Posterior cingulate gyrus (tissue), 11 donors: ENCODE data around the gene SLC39A11.
"Not testable (repeated sequence)": the region's sequence is repeated elsewhere in the genome, so short reads cannot be mapped to it uniquely, and the experiment has no call there.

Experiments
- DNase-seq, 10 donors: peaks; one replicate each; pipeline versions ENCODE4 v3.0.0 to v3.0.0-alpha.2; 2020 to 2021; ENCODE audit warnings: mixed read lengths in 3 of 10
- intact Hi-C: fragments of 100-400 bp; cut with DNase I; formaldehyde crosslinking; loops from one replicate; pipeline ENCODE4 v1.15.1; 2023

The SLC39A11 gene, protein sequence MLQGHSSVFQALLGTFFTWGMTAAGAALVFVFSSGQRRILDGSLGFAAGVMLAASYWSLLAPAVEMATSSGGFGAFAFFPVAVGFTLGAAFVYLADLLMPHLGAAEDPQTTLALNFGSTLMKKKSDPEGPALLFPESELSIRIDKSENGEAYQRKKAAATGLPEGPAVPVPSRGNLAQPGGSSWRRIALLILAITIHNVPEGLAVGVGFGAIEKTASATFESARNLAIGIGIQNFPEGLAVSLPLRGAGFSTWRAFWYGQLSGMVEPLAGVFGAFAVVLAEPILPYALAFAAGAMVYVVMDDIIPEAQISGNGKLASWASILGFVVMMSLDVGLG

DNA sequence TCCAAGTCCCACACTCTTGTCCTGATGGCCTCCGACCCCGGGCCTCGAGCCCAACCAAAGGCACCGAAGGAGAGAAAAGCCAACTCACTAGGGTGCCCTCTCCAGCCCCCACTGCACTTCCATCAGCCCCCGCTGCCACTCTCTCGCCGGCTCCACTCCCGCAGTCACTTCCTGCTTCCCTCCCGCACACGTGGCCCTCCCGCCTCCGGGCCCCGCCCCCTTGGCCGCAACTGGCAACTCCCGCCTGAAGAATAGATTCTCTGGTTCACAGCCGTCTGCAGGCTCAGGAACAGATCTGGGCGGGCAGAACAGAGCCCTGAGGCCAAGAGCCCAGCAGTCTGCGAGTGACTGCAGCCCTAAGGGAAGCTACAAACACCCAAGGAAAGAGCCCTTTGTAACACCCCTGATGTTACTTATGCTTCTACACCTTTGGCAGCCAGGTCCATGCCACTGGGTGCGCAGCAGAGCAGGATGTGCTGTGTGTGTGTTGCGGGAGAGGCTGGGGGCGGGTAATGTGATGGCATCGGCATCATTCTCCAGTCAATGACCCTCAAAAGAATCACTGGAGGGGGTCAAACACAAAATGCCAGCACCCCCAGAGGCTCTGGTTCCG lies at the start of gene SLC39A11:
Gene SLC39A11 (minus strand): TSS at position 166 of the 613 bp plus-strand sequence. CDS start 3,924 bp downstream, outside the sequence.
- peak; percentile 92 to 99 (median 94) for DNase-seq
- intact Hi-C loops, result loop anchor here (5.0 kb wide), 2 partner anchors 100 to 105 kb away; partner anchors contain the start of gene COG1

DNA sequence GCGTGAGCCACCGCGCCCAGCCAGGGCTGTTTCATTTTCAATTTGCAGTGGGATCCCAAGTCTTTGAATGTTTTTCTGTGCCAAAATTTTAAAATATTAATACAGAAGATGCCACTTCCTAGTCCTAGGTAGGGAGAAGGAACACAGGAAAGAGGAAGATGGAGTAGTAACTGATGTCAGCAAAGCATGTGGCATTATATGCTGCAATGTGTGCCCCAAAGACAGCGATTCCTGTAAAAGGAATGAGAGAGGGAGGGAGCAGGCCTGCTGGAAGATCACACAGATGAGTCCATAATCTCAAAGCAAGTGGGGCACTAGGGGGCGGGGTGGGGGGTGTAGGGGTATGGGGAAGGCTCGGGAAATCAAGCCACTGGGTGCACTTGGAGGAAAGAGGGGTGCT lies 48.9 kb upstream of the SLC39A11 start:
- intact Hi-C loops, result no loop called here
- DNase-seq, result no peak

DNA sequence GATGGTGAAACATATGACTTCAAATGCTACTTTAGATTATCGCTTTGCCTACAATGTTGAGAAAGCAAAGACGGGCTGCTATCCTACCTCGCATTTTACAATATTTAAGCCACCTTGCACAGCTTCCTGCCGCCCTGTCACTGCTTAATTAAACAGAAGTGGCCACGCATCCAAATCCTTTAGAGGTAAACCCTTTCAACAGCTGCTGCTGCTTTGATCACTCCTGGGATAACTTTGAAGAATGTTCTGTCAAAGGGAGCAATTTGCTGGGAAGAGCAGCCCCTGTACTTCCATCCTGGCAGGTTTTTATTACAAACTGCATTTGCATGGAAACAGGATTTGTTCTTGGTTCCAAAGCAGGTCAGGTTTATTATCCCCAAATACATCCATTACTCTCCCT lies 48.1 kb upstream of the SLC39A11 start:
- intact Hi-C loops, result no loop called here
- no peak for DNase-seq

DNA sequence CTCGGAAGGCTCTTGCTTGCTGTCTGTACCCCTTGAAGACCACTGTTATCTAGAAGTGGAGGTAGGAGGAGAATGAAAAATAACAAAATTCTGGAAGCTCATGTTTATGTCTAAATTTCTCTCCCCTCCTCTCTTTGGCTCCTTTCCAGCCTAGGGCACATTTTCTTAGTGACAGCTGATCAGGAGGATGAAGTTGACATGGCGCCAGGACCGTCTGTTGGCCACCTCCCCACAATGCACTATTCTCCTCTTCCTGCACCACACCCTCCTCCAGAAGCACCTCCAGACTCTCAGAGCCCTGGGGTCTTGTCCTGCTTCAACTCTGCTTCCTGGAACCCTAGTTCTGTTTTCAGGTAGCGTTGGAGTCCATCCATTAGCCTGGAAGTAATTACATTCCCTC lies 46.8 kb upstream of the SLC39A11 start:
- intact Hi-C loops, result no loop called here
- no peak for DNase-seq

DNA sequence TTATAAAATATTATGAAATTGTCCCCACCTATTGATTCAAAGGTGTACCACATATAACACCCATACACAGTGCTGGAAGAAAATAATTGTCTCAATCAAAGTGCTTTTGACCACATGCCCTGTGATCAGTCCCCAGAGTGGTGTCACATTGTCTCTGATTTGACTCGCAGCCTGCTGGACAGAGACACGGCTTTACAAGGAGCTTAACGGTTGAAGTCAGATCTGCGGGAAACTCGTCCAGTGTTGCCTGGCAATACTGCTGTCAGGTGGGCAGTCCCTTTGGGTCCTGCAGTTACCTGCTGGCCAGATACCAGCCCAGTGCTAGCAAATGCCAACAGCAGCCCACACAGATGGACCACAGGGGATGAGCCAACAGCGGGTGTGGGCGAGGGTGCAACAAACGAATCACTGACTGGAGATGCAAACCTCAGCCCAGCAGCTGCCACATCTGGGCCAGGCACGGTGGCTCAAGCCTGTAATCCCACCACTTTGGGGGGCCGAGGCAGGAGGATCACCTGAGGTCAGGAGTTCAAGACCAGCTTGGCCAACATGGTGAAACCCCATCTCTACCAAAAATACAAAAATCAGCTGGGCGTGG lies 46.2 kb upstream of the SLC39A11 start:
- intact Hi-C loops, result no loop called here
- DNase-seq, result no peak

DNA sequence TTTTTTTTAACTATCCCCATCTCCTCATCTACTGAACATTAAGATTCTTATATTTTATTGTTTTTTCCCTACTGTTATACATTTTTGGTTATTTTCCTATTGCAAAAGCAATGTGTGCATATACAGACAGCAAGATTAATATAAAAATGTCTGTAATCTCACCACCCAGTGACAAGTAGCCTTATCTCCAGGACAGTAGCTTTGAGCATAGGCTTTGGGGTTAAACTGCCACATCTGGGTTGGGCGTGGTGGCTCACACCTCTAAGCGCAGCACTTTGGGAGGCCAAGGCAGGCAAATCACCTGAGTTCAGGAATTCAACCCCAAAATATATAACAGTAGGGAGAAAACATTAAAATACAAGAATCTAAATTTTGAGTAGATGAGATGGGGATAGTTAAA lies 44.9 kb upstream of the SLC39A11 start:
- intact Hi-C loops, result no loop called here
- DNase-seq, result no peak

DNA sequence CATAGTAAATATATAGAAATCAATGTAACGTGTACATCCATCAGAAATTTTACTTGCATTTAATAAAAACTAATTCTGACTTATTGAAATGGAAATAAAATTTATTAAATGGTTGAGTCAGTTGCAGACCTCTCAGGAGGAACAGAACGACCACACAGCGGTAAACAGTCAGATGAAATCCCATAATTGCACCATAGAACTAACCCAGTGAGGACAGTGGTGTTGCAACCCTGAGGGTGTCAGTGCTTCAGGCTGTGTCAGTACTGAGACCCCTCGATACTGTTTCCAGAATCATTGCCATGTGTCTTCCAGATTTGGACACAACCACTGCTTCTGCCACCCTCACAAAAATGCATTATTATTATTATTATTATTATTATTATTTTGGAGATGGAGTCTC lies 43.3 kb upstream of the SLC39A11 start:
- DNase-seq, result no peak

DNA sequence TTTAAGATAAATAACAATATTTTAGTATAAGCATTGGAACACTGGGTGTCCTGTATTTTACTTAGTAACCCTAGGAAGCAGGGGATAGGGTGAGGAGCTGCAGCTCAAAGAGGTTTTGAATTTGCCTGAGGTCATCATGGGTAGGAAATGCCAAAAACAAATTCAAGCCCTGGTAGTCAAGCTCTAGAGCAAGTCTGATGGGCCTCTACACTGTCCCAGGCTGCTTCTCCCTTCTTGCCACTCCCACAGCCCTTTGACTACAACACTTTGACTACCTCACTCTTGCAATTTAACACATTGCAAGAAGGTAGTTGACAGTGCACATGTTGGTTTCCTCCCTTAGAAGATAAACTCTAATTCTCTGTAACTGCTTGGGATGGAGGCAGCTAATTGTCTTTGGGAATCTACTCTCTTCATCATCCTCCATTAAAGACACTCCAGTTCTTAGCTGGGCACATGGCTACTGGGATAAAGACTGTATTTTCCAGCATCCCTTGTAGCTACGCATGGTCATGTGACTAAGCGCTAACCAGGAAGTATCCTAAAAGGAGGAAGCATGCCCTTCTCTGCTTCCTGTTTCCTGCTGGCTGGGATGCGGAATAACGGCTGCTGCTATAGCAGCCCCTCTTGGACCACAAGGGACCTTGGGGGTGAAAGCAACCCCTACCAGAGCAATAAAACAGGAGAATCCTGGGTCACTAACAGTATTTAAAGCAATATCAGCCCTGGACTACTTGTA lies 41.6 kb upstream of the SLC39A11 start:
- no peak for DNase-seq
- intact Hi-C loops, result no loop called here

More for the DNA sequence above, 43.3 kb upstream of the SLC39A11 start:
- intact Hi-C loops, result no loop called here

DNA sequence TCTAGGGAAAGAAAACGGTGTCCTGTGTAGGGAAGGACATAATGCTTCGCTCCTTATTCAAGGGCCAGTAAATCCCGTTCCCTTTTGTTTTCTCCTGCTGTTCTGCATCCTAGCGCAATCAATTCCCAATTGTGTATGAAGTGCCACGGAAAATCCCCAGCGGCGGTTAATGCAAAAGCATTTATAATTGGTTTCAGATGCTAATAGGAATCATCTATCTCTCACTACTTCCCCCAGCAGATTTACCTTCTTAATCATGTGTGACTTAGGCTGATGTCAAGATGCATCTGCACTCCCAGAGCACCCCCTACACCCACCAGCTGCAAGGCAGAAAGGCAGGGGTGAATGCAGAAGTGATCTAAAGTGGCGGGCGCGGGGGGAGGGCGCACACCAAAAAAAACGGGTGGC lies 39.6 kb upstream of the SLC39A11 start:
- DNase-seq, result no peak
- intact Hi-C loops, result no loop called here

DNA sequence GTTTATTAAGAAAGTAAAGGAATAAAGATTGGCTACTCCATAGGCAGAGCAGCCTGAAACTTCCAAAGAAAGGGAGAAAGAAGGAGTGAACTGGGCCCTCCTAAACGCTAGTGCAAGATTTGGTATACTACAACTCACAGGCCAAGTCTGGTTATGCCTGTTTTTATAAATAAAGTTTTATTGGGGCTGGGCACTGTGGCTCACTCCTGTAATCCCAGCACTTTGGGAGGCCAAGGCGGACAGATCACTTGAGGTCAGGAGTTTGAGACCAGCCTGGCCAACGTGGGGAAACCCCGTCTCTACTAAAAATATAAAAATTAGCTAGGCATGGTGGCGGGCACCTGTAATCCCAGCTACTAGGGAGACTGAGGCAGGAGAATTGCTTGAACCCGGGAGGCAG lies 39.0 kb upstream of the SLC39A11 start:
- DNase-seq, intact Hi-C loops: not testable (repeated sequence)

DNA sequence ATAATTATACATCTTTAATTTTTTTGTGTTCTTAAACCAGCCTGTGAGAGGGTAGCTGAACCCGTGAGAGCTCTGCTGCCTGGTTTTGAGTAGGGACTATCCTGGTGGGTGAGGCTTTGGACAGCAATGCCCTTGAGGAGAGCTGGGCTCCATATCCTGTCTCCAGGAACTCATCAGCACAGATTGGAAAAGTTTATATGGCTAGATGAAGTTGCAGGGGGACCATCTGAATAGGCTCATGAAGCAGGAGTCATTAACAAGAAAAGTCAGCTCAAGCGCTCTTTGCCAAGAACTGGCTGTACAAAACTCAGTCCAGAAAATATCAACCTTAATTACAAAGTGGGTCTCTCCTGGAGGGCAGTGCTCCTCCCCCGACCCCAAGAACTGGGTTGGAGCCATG lies 38.5 kb upstream of the SLC39A11 start:
- intact Hi-C loops, result no loop called here
- DNase-seq, result no peak

DNA sequence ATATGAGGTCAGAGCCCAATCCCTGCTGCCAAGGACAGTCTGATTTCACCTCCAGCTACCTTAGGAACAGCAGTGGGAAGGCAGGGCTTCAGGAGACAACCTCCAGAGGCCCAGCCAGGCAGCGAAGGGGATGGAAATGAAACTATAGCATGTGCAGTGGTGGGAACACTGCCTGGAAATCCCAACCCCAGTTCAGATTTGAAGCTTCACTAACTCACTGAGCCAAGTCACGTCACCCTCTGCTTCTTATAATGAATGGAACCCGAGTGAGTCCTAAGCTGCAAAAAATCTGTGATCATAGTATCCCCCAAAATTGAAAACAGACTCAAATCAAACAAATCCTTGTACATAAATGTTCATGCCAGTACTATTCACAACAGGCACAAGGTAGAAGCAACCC lies 36.0 kb upstream of the SLC39A11 start:
- DNase-seq, result no peak
- intact Hi-C loops, result no loop called here

DNA sequence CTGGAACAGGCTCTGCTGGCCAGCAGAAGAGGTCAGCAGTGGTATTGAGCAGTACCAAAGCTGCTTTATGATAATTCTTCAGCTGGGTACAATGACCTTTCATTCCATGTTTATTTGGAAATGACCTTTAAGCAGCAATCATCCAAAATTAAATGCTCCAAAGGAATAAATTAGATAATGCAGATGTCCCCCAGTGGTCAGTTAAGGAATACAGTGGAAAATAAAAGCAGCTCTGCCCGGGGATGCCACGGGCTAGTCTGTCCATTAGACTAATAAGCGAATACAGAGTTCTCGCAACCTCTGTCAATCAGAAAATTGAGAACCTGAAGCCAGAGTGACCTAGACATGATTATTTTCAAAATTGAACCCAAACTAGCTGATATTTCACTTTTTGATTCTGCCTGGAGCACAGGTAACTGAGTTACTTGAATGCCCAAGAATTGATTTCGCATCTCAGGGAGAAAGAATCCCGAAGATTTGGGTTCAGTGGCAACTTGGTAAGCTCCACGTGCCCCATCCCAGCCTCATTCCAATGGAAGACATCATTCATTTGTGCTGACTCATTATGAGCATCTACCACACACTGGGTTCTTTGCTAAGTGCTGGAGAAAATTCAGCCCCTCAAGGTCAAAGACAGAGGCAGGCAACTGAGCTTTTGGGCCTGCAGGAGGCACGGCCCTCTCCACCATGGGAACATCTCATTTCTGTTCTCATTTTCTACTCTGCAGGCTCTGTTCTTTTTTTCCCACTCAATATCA lies 34.4 kb upstream of the SLC39A11 start:
- no peak for DNase-seq
- intact Hi-C loops, result no loop called here

DNA sequence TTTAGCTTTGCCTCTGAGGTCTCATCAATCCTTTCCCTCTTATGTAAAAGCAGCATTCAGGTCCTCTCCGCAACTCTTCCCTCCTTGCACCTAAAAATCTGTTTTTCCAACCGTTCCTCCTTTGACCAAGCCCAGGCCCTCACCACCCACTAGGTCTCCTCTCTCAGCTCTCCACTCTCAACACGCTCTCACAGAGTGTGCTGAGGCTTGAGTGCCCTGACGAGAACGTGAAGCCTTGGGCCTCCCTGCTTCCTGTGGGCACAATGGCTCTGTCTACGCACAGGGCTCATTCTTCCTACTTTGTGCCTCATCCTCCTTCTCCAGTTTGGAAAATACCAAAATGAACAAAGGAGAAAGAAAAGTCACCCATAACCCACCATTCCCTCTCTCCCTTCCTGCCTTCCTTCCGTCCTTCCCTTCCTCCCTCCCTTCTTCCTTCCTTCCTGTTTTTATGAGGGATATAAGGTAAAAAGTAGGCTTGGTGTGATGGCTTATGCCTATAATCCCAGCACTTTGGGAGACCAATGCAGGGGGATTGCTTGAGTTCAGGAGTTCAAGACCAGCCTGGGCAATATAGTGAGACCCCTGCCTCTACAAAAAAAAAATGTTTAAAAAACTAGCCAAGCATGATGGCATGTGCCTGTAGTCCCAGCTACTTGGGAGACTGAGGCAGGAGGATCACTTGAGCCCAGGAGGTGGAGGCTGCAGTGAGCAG lies 31.3 kb upstream of the SLC39A11 start:
- intact Hi-C loops, result no loop called here
- DNase-seq, result no peak

DNA sequence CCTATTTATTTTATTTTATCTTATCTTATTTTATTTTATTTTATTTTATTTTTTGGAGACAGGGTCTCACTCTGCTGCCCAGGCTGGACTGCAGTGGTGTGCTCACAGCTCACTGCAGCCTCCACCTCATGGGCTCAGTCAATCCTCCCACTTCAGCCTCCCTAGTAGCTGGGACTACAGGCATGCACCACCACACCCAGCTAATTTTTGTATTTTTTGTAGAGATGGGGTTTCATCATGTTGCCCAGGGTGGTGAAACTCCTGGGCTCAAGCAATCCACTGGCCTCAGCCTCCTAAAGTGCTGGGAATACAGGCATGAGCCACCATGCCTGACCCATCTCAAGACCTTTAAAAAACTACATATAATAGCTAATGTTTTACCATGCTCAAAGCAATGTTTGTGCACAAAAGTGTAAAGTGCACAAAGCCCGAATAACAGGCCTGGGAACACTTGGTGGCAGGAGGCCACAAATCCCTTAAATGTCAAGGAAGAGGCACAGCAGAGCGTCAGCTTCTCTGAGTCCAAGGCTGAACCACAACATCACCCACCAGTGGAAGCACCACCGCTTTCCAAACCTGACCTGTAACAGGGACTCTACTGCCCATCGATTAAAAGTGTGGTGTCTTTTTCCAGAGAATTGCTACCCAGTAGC lies 30.6 kb upstream of the SLC39A11 start:
- DNase-seq, result no peak

DNA sequence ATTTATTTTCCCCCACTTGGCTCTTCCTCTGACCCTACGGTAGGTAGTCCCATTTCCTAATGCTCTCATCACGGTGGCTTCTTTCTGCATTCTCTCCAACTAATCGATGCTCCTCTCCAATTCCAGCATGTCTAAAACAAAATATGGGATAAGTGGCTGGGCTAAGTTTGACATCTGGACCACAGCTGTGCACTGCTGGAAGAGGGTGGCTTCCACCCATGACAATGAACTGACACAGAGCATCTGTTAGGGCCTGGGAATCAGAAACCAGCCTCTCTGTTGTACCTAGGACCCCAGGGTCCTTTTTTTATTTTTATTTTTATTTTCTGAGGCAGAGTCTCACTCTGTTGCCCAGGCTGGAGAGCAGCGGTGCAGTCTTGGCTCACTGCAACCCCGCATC lies 29.0 kb upstream of the SLC39A11 start:
- intact Hi-C loops, result no loop called here
- DNase-seq, result no peak

More for the DNA sequence above, 30.6 kb upstream of the SLC39A11 start:
- intact Hi-C loops, result no loop called here

DNA sequence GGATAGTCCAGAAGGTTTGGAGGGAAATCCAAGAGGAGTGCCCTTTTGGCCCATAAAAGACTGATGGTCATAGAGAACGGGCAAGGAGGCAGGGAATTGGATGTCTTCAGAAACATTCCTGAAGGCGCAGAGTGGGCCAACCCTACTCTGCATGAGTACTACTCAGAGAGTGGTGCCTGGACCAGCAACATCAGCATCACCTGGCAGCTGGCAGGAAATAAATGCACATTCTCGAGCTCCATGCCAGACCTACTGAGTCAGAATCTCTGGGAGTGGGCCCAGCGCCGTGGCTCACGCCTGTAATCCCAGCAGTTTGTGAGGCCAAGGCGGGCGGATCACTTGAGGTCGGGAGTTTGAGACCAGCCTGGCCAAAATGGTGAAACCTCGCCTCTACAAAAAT lies 27.1 kb upstream of the SLC39A11 start:
- intact Hi-C loops, result no loop called here
- DNase-seq, result peak in 1 of 10 donors; percentile 41

DNA sequence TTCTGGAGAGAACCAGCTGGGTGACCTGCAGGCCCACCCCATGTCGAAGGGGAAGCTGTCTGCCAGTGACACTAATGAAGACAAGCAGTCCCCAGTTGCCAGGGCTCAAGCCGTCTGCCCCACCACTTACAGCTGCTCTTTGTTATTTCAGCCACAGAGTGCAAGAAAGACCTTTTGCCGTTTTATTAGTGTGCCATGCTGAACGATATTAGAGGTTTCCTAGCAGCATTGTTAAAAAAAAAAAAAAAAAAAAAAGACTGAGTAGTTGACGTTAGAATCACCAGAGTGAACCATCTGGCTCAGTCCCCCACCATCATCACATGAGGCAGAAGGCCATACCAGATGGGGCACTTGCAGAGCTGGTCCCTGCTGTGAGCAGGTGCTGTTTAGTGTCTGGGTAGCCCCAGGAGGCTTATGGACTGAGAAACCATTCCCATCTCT lies 26.5 kb upstream of the SLC39A11 start:
- intact Hi-C loops, result no loop called here
- DNase-seq, result peak in 1 of 10 donors; percentile 51

DNA sequence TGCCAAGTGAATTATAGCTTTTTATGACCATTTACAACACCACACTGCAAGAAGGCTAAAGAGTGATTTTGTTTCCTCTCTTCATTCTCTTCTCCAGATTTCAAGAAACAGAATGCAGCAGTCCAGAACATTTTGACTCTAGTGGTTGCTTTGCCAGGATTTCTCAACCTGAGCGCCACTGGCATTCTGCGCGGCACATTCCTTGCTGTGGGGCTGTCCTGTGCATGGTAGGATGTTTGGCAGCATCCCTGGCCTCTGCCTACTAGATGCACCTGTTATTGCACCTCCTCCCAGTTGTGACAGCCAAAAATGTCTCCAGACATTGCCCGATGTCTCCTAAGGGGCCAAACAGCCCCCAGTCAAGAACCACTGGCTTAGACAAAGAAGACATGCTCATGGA lies 25.7 kb upstream of the SLC39A11 start:
- intact Hi-C loops, result no loop called here
- peak in 1 of 10 donors; percentile 62 for DNase-seq
